H1 (cell line): ENCODE measurements around the gene EYA4. TPM values are rescaled to one million over a fixed set of nuclear protein-coding genes. Genes with fewer than 3 reads are reported as not detected.

Source experiments
- CTCF ChIA-PET: fragments of 300-600 bp; sonication (Branson Sonifier 250); formaldehyde crosslinking; loops from one replicate; lab custom pipeline; 2021; ENCODE audit not compliant: partially characterized antibody; lab: Charles Lee
- POLR2A ChIA-PET: fragments of 300-600 bp; sonication (Branson Sonifier 250); formaldehyde crosslinking; loops from one replicate; lab custom pipeline; 2021; ENCODE audit warnings: inconsistent platforms; ENCODE audit not compliant: partially characterized antibody; lab: Charles Lee
- DNase-seq, 2 experiments: peaks; one replicate each; pipeline versions ENCODE4 v3.0.0 to v3.0.0-alpha.2; 2010 to 2022; ENCODE audit warnings: low spot score in 2 of 2, low read depth in 1 of 2, mixed read lengths in 1 of 2
- FAIRE-seq: peaks from 2 replicates; lab custom pipeline; 2011; peaks lifted over from hg19 to GRCh38; lab: Jason Lieb, UNC
- H2AFZ ChIP-seq: 2 replicates; pipeline ENCODE4 v1.8.1; 2012; ENCODE audit warnings: low read length, inconsistent platforms
- H2AK5ac ChIP-seq: 2 replicates; pipeline ENCODE4 v1.6.1; 2013; ENCODE audit warnings: low read depth, low read length
- H2BK120ac ChIP-seq: replicated peaks from 2 replicates; pipeline ENCODE3; 2013; ENCODE audit warnings: low read depth, low read length, inconsistent platforms
- H2BK12ac ChIP-seq: 2 replicates; pipeline ENCODE4 v1.6.1; 2013; ENCODE audit warnings: low read depth, low read length
- H2BK15ac ChIP-seq: 2 replicates; pipeline ENCODE4 v1.6.1; 2013; ENCODE audit warnings: low read length
- H2BK20ac ChIP-seq: 2 replicates; pipeline ENCODE4 v1.6.1; 2013; ENCODE audit warnings: low read length
- H2BK5ac ChIP-seq: 2 replicates; pipeline ENCODE4 v1.6.1; 2013; ENCODE audit warnings: low read depth, low read length
- H3K14ac ChIP-seq: 2 replicates; pipeline ENCODE4 v1.6.1; 2013; ENCODE audit warnings: inconsistent platforms; ENCODE audit not compliant: insufficient read length
- H3K18ac ChIP-seq: 2 replicates; pipeline ENCODE4 v1.6.1; 2013; ENCODE audit warnings: low read length; ENCODE audit errors: extremely low read depth
- H3K23ac ChIP-seq: 2 replicates; pipeline ENCODE4 v1.6.1; 2013; ENCODE audit warnings: inconsistent platforms; ENCODE audit not compliant: insufficient read length
- H3K23me2 ChIP-seq: 2 replicates; pipeline ENCODE4 v1.6.1; 2013; ENCODE audit warnings: low read depth, low read length
- H3K27ac ChIP-seq: 2 replicates; pipeline ENCODE4 v1.6.1; 2011; ENCODE audit warnings: low read depth, low read length, inconsistent platforms
- H3K27me3 ChIP-seq, 4 experiments: replicated peaks in 1 of 4; 1 replicate in 1 of 4; 2 replicates in 3 of 4; pipeline versions ENCODE4 v1.6.1 to v1.8.1; 2011 to 2013; ENCODE audit warnings: low read length in 3 of 4, mild to moderate bottlenecking in 3 of 4, inconsistent platforms in 2 of 4, mixed read lengths in 2 of 4, moderate library complexity in 1 of 4; ENCODE audit not compliant: control insufficient read depth in 3 of 4, insufficient read depth in 3 of 4; ENCODE audit errors: extremely low read depth in 1 of 4
- H3K36me3 ChIP-seq, 4 experiments: 2 replicates each; pipeline versions ENCODE4 v1.6.1 to v1.8.1; 2011 to 2013; ENCODE audit warnings: mild to moderate bottlenecking in 4 of 4, low read length in 3 of 4, moderate library complexity in 2 of 4, control low read depth in 1 of 4, inconsistent platforms in 1 of 4; ENCODE audit not compliant: insufficient read depth in 4 of 4, control insufficient read depth in 2 of 4
- H3K4ac ChIP-seq: replicated peaks from 2 replicates; pipeline ENCODE3; 2013; ENCODE audit warnings: low read length, low read depth, mixed read lengths, inconsistent platforms; ENCODE audit not compliant: insufficient read length
- H3K4me1 ChIP-seq, 4 experiments: replicated peaks in 1 of 4; 1 replicate in 1 of 4; 2 replicates in 3 of 4; pipeline versions ENCODE4 v1.6.1 to v1.8.1; 2011 to 2013; ENCODE audit warnings: low read length in 3 of 4, inconsistent platforms in 2 of 4, mixed read lengths in 1 of 4; ENCODE audit not compliant: insufficient read depth in 4 of 4, control insufficient read depth in 3 of 4
- H3K4me2 ChIP-seq, 2 experiments: 2 replicates each; pipeline versions ENCODE4 v1.6.1 to v1.8.1; 2011 to 2013; ENCODE audit warnings: low read depth in 2 of 2, low read length in 2 of 2, control low read depth in 1 of 2, inconsistent platforms in 1 of 2, mild to moderate bottlenecking in 1 of 2; ENCODE audit not compliant: insufficient read depth in 1 of 2
- H3K4me3 ChIP-seq, 4 experiments: fragments of 200-600, 300-600 bp in 1 of 4; sonication (generic), shearing (Covaris generic), sonication (Bioruptor Twin) in 1 of 4; 2 replicates each; pipeline versions ENCODE4 v1.5.1 to v1.8.1; 2011 to 2016; ENCODE audit warnings: low read length in 4 of 4, low read depth in 3 of 4, control low read depth in 2 of 4, inconsistent platforms in 2 of 4, mild to moderate bottlenecking in 2 of 4, mixed read lengths in 1 of 4, moderate library complexity in 1 of 4; ENCODE audit not compliant: insufficient read depth in 2 of 4; ENCODE audit errors: extremely low read depth in 1 of 4
- H3K56ac ChIP-seq: replicated peaks from 2 replicates; pipeline ENCODE3; 2013; ENCODE audit warnings: low read depth, mild to moderate bottlenecking, mixed read lengths, low read length, inconsistent platforms; ENCODE audit not compliant: insufficient read length
- H3K79me1 ChIP-seq: 2 replicates; pipeline ENCODE4 v1.6.1; 2013; ENCODE audit warnings: low read depth, low read length, control low read depth
- H3K79me2 ChIP-seq, 2 experiments: 2 replicates each; pipeline versions ENCODE4 v1.6.1 to v1.8.1; 2012 to 2013; ENCODE audit warnings: low read length in 2 of 2, mild to moderate bottlenecking in 2 of 2, inconsistent platforms in 1 of 2; ENCODE audit not compliant: insufficient read depth in 2 of 2, control insufficient read depth in 1 of 2
- H3K9ac ChIP-seq, 4 experiments: replicated peaks in 1 of 4; 1 replicate in 1 of 4; 2 replicates in 3 of 4; pipeline versions ENCODE4 v1.6.1 to v1.8.1; 2011 to 2013; ENCODE audit warnings: low read depth in 3 of 4, low read length in 3 of 4, control low read depth in 2 of 4, mild to moderate bottlenecking in 2 of 4, moderate library complexity in 2 of 4, inconsistent platforms in 1 of 4; ENCODE audit errors: extremely low read depth in 1 of 4
- H3K9me3 ChIP-seq, 2 experiments: 2 replicates each; pipeline versions ENCODE4 v1.6.1 to v1.8.1; 2012 to 2013; ENCODE audit warnings: mild to moderate bottlenecking in 2 of 2, moderate library complexity in 2 of 2, control low read depth in 1 of 2, inconsistent platforms in 1 of 2, low read depth in 1 of 2, low read length in 1 of 2, mixed read lengths in 1 of 2; ENCODE audit not compliant: insufficient read depth in 2 of 2
- H4K20me1 ChIP-seq, 2 experiments: replicated peaks in 1 of 2; 2 replicates each; pipeline versions ENCODE3 to v1.8.1; 2011 to 2013; ENCODE audit warnings: inconsistent platforms in 2 of 2, low read length in 2 of 2, mild to moderate bottlenecking in 1 of 2; ENCODE audit not compliant: insufficient read depth in 2 of 2, control insufficient read depth in 1 of 2
- H4K5ac ChIP-seq: 2 replicates; pipeline ENCODE4 v1.6.1; 2013; ENCODE audit warnings: low read length, low read depth, mixed read lengths, inconsistent platforms; ENCODE audit not compliant: insufficient read length
- H4K8ac ChIP-seq: 2 replicates; pipeline ENCODE4 v1.8.0; 2013; ENCODE audit warnings: mild to moderate bottlenecking, moderate library complexity, low read length, inconsistent platforms; ENCODE audit not compliant: insufficient read depth; ENCODE audit errors: extremely low read depth
- H4K91ac ChIP-seq: replicated peaks from 2 replicates; pipeline ENCODE3; 2013; ENCODE audit warnings: low read length, mixed read lengths, inconsistent platforms; ENCODE audit not compliant: insufficient read length
- CHD2 ChIP-seq: IDR thresholded peaks from 2 replicates; pipeline ENCODE4 v1.6.1; 2012; ENCODE audit warnings: low read length, improper control_type of control experiment
- CREB1 ChIP-seq: IDR thresholded peaks from 2 replicates; pipeline ENCODE4 v1.6.1; 2012; ENCODE audit warnings: inconsistent platforms
- GTF2F1 ChIP-seq: IDR thresholded peaks from 2 replicates; pipeline ENCODE4 v1.6.1; 2012; ENCODE audit warnings: low read depth, low read length, improper control_type of control experiment, borderline replicate concordance
- HDAC2 ChIP-seq, 2 experiments: fragments of 300-600 bp in 1 of 2; sonication (generic) in 1 of 2; IDR thresholded peaks; 2 replicates each; pipeline ENCODE4 v1.6.1; 2011 to 2012; ENCODE audit warnings: low read depth in 2 of 2, low read length in 2 of 2, mild to moderate bottlenecking in 2 of 2, moderate library complexity in 2 of 2, borderline replicate concordance in 1 of 2, inconsistent platforms in 1 of 2
- POLR2A ChIP-seq, 2 experiments: IDR thresholded peaks; 1 replicate in 1 of 2; 2 replicates in 1 of 2; pipeline ENCODE4 v1.6.1; 2011; ENCODE audit warnings: low read depth in 2 of 2, low read length in 2 of 2, mild to moderate bottlenecking in 2 of 2; ENCODE audit errors: control extremely low read depth in 1 of 2
- RNF2 ChIP-seq: fragments of 200-900, 300-1000 bp; sonication (generic); IDR thresholded peaks from 2 replicates; pipeline ENCODE4 v1.7.1; 2016; ENCODE audit warnings: borderline replicate concordance, low read depth, mild to moderate bottlenecking, antibody characterized with exemption, low read length; ENCODE audit not compliant: poor library complexity, severe bottlenecking; ENCODE audit errors: missing control alignments
- SIRT6 ChIP-seq: IDR thresholded peaks from one replicate; pipeline ENCODE4 v1.7.1; 2012; ENCODE audit warnings: low read length, inconsistent platforms
- SP4 ChIP-seq: IDR thresholded peaks from 2 replicates; pipeline ENCODE4 v1.6.1; 2012; ENCODE audit warnings: low read length, inconsistent platforms
- YY1 ChIP-seq: IDR thresholded peaks from 2 replicates; pipeline ENCODE4 v1.6.1; 2011; ENCODE audit warnings: low read depth, mild to moderate bottlenecking, low read length
- WGBS, 2 experiments: shearing (Covaris generic) in 1 of 2; methylation state at CpG; one replicate each; pipeline versions ENCODE4 v1.1.6 to v1.1.7; 2013 to 2015; ENCODE audit warnings: low lambda C conversion rate in 2 of 2, mixed read lengths in 2 of 2, inconsistent platforms in 1 of 2, low coverage in 1 of 2, missing lambda C conversion rate in 1 of 2; ENCODE audit not compliant: insufficient replicate concordance in 2 of 2, insufficient coverage in 1 of 2, insufficient read length in 1 of 2; ENCODE audit errors: extremely low coverage in 1 of 2, missing lambda C conversion rate in 1 of 2; 5-methylcytosine and 5-hydroxymethylcytosine counted together
- polyA plus RNA-seq, 7 experiments: library from polyadenylated mRNA; depleted of rRNA in 3 of 7; stranded (reverse) in 5 of 7; unstranded in 2 of 7; fragments of >200 nt in 5 of 7; fragments of 200-250 nt in 2 of 7; gene quantifications; 1 replicate in 5 of 7; 2 replicates in 1 of 7; 4 replicates in 1 of 7; pipeline versions ENCODE4 v1.2.1 to v1.2.3, GENCODE V29; 2011 to 2013; ENCODE audit warnings: missing spikeins in 2 of 7, mixed read lengths in 2 of 7
- total RNA-seq: library from RNA; stranded (reverse); fragmentation: NEBNext Ultra II Directional; extraction: Animal tissue kit (Norgen Biotek cat#: 25700); gene quantifications from 2 replicates; pipeline ENCODE4 v1.2.1, GENCODE V29; 2021

Gene EYA4
- total and polyA plus RNA-seq, 2 of the 8 experiments (the other 6 are each of a cell fraction or from before 2014, with no cell fraction given): 0.06 to 0.17 TPM

DNA sequence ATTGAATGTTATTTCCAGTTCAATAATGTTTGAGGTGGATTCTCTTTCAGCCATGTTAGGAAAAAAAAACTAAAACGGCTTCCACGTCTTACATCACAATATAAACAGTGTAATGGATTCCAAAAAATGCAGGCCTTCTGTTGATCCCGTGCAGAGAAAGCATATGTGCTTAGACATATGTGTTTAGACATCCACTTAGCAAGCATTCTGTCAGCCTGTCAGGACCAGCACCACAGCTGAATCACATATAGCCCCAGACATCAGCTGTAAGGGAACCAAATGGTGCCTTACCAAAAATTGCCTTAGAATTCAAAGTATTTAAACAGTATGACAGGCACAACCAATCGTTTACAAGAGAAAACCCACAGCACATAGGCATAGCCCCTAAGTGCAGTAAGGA is 304.9 kb downstream of the EYA4 start:
- whole genome bisulfite sequencing, 2 experiments: 92% methylated on average over 4 of the region's 4 CpGs; no CpG with 5 or more reads in 1 of the 2 experiments
- Histone ChIP-seq H4K5ac (no peak overlapping the region), H3K4me3 (no peak overlapping the region), H2BK15ac (no peak overlapping the region), H3K79me1 (no peaks in the 10 kb centered on the region), H3K23me2 (no peaks in the 10 kb centered on the region), H3K79me2 (no peaks in the 10 kb centered on the region), H4K8ac (no peak overlapping the region), H3K4me2 (no peak overlapping the region), H2BK20ac (no peak overlapping the region), H3K9me3 (no peaks in the 10 kb centered on the region), H4K91ac (no peak overlapping the region), H3K9ac (no peak overlapping the region), H3K4ac (no peak overlapping the region), H3K18ac (no peak overlapping the region), H3K27me3 (no peaks in the 10 kb centered on the region), H3K23ac (no peak overlapping the region), H3K14ac (no peak overlapping the region), H2AK5ac (no peak overlapping the region), H3K56ac (no peak overlapping the region), H4K20me1 (no peaks in the 10 kb centered on the region), H2BK120ac (no peak overlapping the region), H3K36me3 (no peaks in the 10 kb centered on the region), H2BK5ac (no peak overlapping the region), H3K27ac (no peak overlapping the region), H3K4me1 (peaks cover 7 to 15% (median 9%) of the 10 kb centered on the region in 4 experiments; a peak in 6 of 7 replicates), H2AFZ (no peak overlapping the region), H2BK12ac (no peak overlapping the region)
- FAIRE-seq (no peak), DNase-seq (no peak)
- POLR2A ChIA-PET: no interaction called here
- TF ChIP-seq RNF2: no peak
- TF ChIP-seq CHD2: no peak
- TF ChIP-seq SP4: no peak
- no peak for TF ChIP-seq POLR2A (IDR thresholded peaks at IDR 0.05; ENCODE audit: control extremely low read depth in 1 of 2, low read depth in 2 of 2, low read length in 2 of 2)
- no peak for TF ChIP-seq YY1
- TF ChIP-seq CREB1: no peak
- no peak for TF ChIP-seq GTF2F1
- no peak for TF ChIP-seq SIRT6
- no peak for TF ChIP-seq HDAC2 (IDR thresholded peaks at IDR 0.05; ENCODE audit: borderline replicate concordance in 1 of 2, low read depth in 2 of 2, low read length in 2 of 2)
- CTCF ChIA-PET: interaction anchor here (1.2 kb wide), 1 partner anchor 14 kb away, joined by 4 read pairs; no protein-coding TSS in a partner anchor
